Endothelial cell of umbilical vein (primary cell): Measurements from ENCODE around the gene RAD18.

ENCODE experiments used
- CTCF ChIP-seq, 2 donors: IDR thresholded peaks; 1 replicate in 1 of 2; 2 replicates in 1 of 2; pipeline ENCODE4 v1.5.1; 2011; ENCODE audit warnings: low read length in 2 of 2, mild to moderate bottlenecking in 2 of 2, moderate library complexity in 2 of 2, control low read depth in 1 of 2, inconsistent platforms in 1 of 2, low read depth in 1 of 2; ENCODE audit not compliant: insufficient read depth in 1 of 2; ENCODE audit errors: extremely low read depth in 1 of 2
- POLR2AphosphoS5 ChIP-seq: IDR thresholded peaks from 2 replicates; pipeline ENCODE4 v1.6.1; 2012; ENCODE audit warnings: low read depth, mild to moderate bottlenecking, control low read depth, low read length, moderate library complexity; ENCODE audit not compliant: insufficient read depth

GRCh38 chr3:8872261-8872660 is 91.0 kb downstream of the RAD18 start:
- TF ChIP-seq CTCF (IDR thresholded peaks at IDR 0.05; ENCODE audit: extremely low read depth in 1 of 2, insufficient read depth in 1 of 2, low read depth in 1 of 2, low read length in 2 of 2) (no peak), POLR2AphosphoS5 (no peak)
